ENCODE results near the gene SLC9A9. TPM values are rescaled to one million over a fixed set of nuclear protein-coding genes. Genes with fewer than 3 reads are reported as not detected.

SLC9A9 gene
- total and polyA plus RNA-seq, 2 experiments from 2014 or later = 2.2 to 6.8 TPM

GRCh38 chr3:143707848-143708247 is 140.4 kb downstream of the SLC9A9 start:
- 80% methylated on average over 1 of the region's 1 CpG for WGBS (ENCODE audit: low lambda C conversion rate, missing lambda C conversion rate)
- no peaks in the 10 kb centered on the region for H3K9me3 ChIP-seq (ENCODE audit: low read depth)
- TF ChIP-seq EZH2 (IDR thresholded peaks at IDR 0.05; ENCODE audit: borderline replicate concordance) = no peak
- TF ChIP-seq, protein P1, sequence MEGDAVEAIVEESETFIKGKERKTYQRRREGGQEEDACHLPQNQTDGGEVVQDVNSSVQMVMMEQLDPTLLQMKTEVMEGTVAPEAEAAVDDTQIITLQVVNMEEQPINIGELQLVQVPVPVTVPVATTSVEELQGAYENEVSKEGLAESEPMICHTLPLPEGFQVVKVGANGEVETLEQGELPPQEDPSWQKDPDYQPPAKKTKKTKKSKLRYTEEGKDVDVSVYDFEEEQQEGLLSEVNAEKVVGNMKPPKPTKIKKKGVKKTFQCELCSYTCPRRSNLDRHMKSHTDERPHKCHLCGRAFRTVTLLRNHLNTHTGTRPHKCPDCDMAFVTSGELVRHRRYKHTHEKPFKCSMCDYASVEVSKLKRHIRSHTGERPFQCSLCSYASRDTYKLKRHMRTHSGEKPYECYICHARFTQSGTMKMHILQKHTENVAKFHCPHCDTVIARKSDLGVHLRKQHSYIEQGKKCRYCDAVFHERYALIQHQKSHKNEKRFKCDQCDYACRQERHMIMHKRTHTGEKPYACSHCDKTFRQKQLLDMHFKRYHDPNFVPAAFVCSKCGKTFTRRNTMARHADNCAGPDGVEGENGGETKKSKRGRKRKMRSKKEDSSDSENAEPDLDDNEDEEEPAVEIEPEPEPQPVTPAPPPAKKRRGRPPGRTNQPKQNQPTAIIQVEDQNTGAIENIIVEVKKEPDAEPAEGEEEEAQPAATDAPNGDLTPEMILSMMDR (IDR thresholded peaks at IDR 0.05; ENCODE audit: poor library complexity) = no peak
- no peak for TF ChIP-seq EZH2phosphoT487 (IDR thresholded peaks at IDR 0.05; ENCODE audit: low read depth, severe bottlenecking, unreplicated experiment)
- no peak overlapping the region for H3K4me3 ChIP-seq
- H3K27ac ChIP-seq = no peak overlapping the region
- H3K36me3 ChIP-seq (replicated peaks; ENCODE audit: insufficient read depth, low read depth) = no peaks in the 10 kb centered on the region
- no peak overlapping the region for H2AFZ ChIP-seq
- no peaks in the 10 kb centered on the region for H4K20me1 ChIP-seq (ENCODE audit: insufficient read depth, poor library complexity, severe bottlenecking)
- no peaks in the 10 kb centered on the region for H3K4me1 ChIP-seq (ENCODE audit: insufficient read depth)
- H3K9me2 ChIP-seq (replicated peaks; ENCODE audit: insufficient read depth) = no peaks in the 10 kb centered on the region
- no peak for DNase-seq (ENCODE audit: low spot score)
- no peak overlapping the region for H3K4me2 ChIP-seq
- H3K27me3 ChIP-seq = no peaks in the 10 kb centered on the region
- H3K79me2 ChIP-seq = no peaks in the 10 kb centered on the region

- H3K79me2 ChIP-seq = no peaks in the 10 kb centered on the region
- H3K4me3 ChIP-seq = no peak overlapping the region
- H2AFZ ChIP-seq = no peak overlapping the region
- no peaks in the 10 kb centered on the region for H3K9me2 ChIP-seq (replicated peaks; ENCODE audit: insufficient read depth)
- H3K4me2 ChIP-seq = no peak overlapping the region
- no peaks in the 10 kb centered on the region for H3K4me1 ChIP-seq (ENCODE audit: insufficient read depth)
- no peak for DNase-seq (ENCODE audit: low spot score)
- no peaks in the 10 kb centered on the region for H4K20me1 ChIP-seq (ENCODE audit: insufficient read depth, poor library complexity, severe bottlenecking)
- H3K27me3 ChIP-seq = no peaks in the 10 kb centered on the region
- 94% methylated on average over 1 of the region's 1 CpG for WGBS (ENCODE audit: low lambda C conversion rate, missing lambda C conversion rate)
- no peaks in the 10 kb centered on the region for H3K36me3 ChIP-seq (replicated peaks; ENCODE audit: insufficient read depth, low read depth)
- H3K27ac ChIP-seq = no peak overlapping the region
- no peaks in the 10 kb centered on the region for H3K9me3 ChIP-seq (ENCODE audit: low read depth)
- no peak for TF ChIP-seq EZH2 (IDR thresholded peaks at IDR 0.05; ENCODE audit: borderline replicate concordance)
- TF ChIP-seq, protein P1 (IDR thresholded peaks at IDR 0.05; ENCODE audit: poor library complexity) = no peak
- TF ChIP-seq EZH2phosphoT487 (IDR thresholded peaks at IDR 0.05; ENCODE audit: low read depth, severe bottlenecking, unreplicated experiment) = no peak
Measured at GRCh38 chr3:143700431-143700975, 147.8 kb downstream of the SLC9A9 start.

- H3K36me3 ChIP-seq (replicated peaks; ENCODE audit: insufficient read depth, low read depth) = no peaks in the 10 kb centered on the region
- no peaks in the 10 kb centered on the region for H3K4me1 ChIP-seq (ENCODE audit: insufficient read depth)
- H3K27ac ChIP-seq = no peak overlapping the region
- H3K9me3 ChIP-seq (ENCODE audit: low read depth) = no peaks in the 10 kb centered on the region
- H2AFZ ChIP-seq = no peak overlapping the region
- 93% methylated on average over 3 of the region's 3 CpGs for WGBS (ENCODE audit: low lambda C conversion rate, missing lambda C conversion rate)
- H3K4me3 ChIP-seq = no peak overlapping the region
- H3K4me2 ChIP-seq = no peak overlapping the region
- no peaks in the 10 kb centered on the region for H3K9me2 ChIP-seq (replicated peaks; ENCODE audit: insufficient read depth)
- H3K27me3 ChIP-seq = no peaks in the 10 kb centered on the region
- no peaks in the 10 kb centered on the region for H3K79me2 ChIP-seq
- TF ChIP-seq, protein P1 (IDR thresholded peaks at IDR 0.05; ENCODE audit: poor library complexity) = no peak
- no peak for TF ChIP-seq EZH2phosphoT487 (IDR thresholded peaks at IDR 0.05; ENCODE audit: low read depth, severe bottlenecking, unreplicated experiment)
- TF ChIP-seq EZH2 (IDR thresholded peaks at IDR 0.05; ENCODE audit: borderline replicate concordance) = no peak
- H4K20me1 ChIP-seq (ENCODE audit: insufficient read depth, poor library complexity, severe bottlenecking) = no peaks in the 10 kb centered on the region
- no peak for DNase-seq (ENCODE audit: low spot score)
Measured at GRCh38 chr3:143699424-143699823, 148.8 kb downstream of the SLC9A9 start.
